ENCODE data around the gene RASGEF1C. TPM values are rescaled to one million over a fixed set of nuclear protein-coding genes. Genes with fewer than 3 reads are reported as not detected.
A peak's percentile ranks its signal among the peaks of the same experiment; 100 is the strongest.
"Not testable (repeated sequence)": the region's sequence is repeated elsewhere in the genome, so short reads cannot be mapped to it uniquely, and the experiment has no call there.

RASGEF1C gene
- total RNA-seq, 2 experiments from 2014 or later: not detected

DNA sequence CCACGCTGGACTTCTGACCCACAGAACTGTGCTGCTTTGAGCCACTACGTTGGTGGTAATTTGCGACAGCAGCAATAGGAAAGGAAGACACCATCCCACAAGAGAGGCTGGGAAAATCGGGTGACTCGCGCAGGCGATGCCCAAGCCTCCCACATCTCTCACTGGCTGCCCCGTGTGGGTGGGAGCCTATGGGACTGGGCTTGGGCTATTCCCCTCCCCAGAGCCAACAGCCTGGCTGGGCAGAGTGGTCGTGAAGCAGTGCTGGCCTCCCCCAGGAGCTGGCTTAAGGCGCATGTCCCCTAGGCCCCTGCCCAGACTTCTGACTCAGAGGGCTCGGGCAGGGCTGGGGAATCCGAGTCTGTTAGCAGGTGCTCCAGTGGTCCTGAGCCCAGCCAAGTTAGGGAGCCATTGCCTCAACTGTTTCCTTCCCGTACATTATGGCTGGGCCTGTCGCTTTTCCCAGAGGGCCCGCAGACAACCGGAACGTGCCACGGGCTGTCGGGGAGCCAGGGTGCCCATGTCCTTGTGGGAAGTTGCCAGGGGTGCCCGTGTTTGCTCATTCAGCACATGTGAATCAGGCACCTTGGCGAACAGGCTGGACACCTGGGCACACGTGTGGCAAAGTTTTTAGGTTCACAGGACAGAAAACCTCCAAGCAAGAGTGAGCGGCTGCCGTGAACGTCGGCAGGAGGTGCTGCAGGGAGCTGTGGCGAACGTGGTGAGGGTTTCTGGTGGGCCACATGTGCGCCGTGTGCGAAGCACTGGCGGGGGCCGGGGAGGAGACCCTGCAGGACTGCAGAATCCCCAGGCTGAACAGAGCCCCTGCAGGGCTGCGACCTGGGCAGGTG is 7.0 kb upstream of the RASGEF1C start:
- Mint-ChIP-seq H3K27me3 (peaks cover 14% of the 10 kb centered on the region), H3K36me3 (peaks cover 9% of the 10 kb centered on the region), H3K4me3 (no peak overlapping the region), H3K4me1 (no peaks in the 10 kb centered on the region), H3K9me3 (peaks cover 30% of the 10 kb centered on the region), H3K27ac (no peak overlapping the region)
- DNase-seq: no peak

- Mint-ChIP-seq H3K27me3 (peaks cover 22% of the 10 kb centered on the region), H3K27ac (no peak overlapping the region), H3K9me3 (peaks cover 28% of the 10 kb centered on the region), H3K4me1 (no peaks in the 10 kb centered on the region), H3K4me3 (no peak overlapping the region), H3K36me3 (peaks cover 7% of the 10 kb centered on the region)
- no peak for DNase-seq
Observed at GRCh38 chr5:180214870-180215770, 6.1 kb upstream of the RASGEF1C start.

- Mint-ChIP-seq H3K9me3 (peaks cover 14% of the 10 kb centered on the region), H3K27ac (no peak overlapping the region), H3K27me3 (peaks cover 28% of the 10 kb centered on the region), H3K4me1 (no peaks in the 10 kb centered on the region), H3K4me3 (no peak overlapping the region), H3K36me3 (no peaks in the 10 kb centered on the region)
- DNase-seq: no peak
Observed at GRCh38 chr5:180213657-180214207, 4.7 kb upstream of the RASGEF1C start.

GRCh38 chr5:180213256-180213600 is 4.2 kb upstream of the RASGEF1C start:
- H3K9me3 Mint-ChIP-seq: peaks cover 10% of the 10 kb centered on the region
- no peak overlapping the region for H3K27ac Mint-ChIP-seq

DNA sequence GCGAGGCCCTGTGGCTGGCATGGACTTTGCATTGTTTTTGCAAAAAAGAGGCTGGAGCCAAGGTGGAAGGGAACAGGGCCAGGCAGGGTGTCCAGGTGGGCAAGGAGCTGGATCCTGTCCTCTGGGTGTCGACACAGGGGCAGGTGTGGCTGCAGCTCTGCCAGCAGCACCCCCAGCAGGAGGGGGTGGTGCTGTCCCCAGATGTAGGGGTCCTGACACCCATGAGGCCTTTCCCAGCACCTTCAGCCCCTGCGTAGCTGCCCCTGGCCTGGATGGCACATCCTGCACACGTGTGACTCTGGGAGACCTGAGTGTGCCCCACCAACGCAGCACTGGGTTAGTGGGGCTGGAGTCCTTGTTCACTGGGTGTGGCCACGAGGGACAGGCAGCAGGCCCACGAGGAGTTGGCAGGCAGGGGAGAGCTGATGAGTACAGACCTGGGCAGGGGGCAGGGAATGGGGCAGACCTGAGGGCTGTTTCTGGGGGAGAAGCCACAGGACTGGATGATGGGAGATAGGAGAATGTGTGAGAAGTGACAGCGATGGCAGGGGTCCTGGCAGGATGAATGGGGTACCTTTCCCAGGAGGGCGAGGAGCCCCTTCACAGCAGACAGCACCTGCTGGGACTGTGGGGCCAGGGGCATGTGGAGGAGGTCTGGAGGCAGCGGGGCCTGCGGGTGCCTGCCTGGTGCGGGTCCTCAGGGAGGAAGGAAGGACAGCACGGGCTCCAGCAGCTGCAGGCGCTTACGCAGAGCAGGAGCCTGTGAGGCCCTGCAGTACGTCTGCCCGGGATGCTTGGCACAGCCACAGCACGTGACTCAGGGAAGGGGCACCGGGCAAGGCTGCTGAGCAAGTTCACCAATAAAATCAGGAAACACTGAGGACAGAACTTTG is 3.6 kb upstream of the RASGEF1C start:
- Mint-ChIP-seq H3K27ac (no peak overlapping the region), H3K4me1 (peaks cover 5% of the 10 kb centered on the region), H3K36me3 (peaks cover 2% of the 10 kb centered on the region), H3K4me3 (no peak overlapping the region), H3K9me3 (peaks cover 7% of the 10 kb centered on the region), H3K27me3 (peaks cover 38% of the 10 kb centered on the region)
- DNase-seq: no peak

More at GRCh38 chr5:180213256-180213600, 4.2 kb upstream of the RASGEF1C start:
- Mint-ChIP-seq H3K27me3 (peaks cover 32% of the 10 kb centered on the region), H3K4me1 (peaks cover 3% of the 10 kb centered on the region), H3K36me3 (peaks cover 2% of the 10 kb centered on the region), H3K4me3 (no peak overlapping the region)
- no peak for DNase-seq

DNA sequence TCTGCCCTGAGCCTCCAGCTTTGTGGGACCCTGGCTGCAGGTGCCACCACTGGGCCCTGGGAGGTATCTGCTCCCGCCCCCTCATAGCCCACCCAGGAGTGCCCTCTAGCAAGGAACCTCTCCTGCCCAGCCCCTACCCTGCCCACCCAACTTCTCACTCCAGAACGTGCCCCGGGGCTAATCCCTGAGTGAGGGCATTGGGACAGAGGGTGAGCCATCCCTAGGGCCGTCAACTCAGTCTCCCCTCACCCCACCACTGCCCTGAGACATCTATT is 2.7 kb upstream of the RASGEF1C start:
- peaks cover 2% of the 10 kb centered on the region for H3K36me3 Mint-ChIP-seq
- no peak for DNase-seq
- no peak overlapping the region for H3K4me3 Mint-ChIP-seq
- peaks cover 5% of the 10 kb centered on the region for H3K4me1 Mint-ChIP-seq
- no peak overlapping the region for H3K27ac Mint-ChIP-seq
- H3K9me3 Mint-ChIP-seq: peaks cover 7% of the 10 kb centered on the region
- peaks cover 45% of the 10 kb centered on the region for H3K27me3 Mint-ChIP-seq

DNA sequence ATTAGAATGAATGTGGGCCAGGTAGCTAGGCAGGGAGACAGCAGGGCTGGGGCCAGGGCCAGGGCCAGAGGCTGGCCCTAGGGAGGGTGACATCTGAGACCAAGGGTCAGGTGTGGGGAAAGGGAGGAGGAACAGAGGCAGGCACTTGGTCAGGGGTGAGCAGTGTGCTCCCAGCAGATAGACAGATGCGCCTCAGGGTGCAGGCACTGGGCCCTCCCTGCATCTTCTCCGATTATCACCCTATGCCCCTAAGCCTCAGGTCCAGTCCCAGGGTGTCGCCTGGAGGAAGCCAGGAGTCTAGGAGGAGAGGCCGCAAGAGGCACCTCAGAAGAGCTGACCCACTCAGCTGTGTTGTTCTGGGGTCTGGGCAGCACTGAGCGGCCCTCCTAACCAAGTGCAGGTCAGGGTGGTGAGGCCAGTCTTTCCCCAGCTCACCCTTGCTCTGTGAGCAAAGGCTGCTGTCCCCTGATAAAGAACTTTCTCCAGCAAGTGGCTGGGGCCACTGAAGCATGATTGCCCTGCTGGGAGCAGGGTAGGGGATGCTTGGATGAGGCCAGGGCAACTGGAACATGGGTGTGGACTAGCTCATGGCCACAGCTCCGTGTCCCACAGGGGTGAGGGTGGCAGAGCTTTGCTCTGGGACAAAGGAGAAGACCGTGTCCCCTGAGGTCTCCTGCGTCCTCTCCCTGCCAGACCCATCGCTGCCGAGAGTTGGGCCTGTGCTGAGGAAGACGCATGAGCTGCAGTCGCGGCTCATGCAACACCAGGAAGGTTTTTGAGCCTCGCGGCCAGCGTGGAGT is 2.1 kb upstream of the RASGEF1C start:
- peaks cover 5% of the 10 kb centered on the region for H3K4me1 Mint-ChIP-seq
- peaks cover 48% of the 10 kb centered on the region for H3K27me3 Mint-ChIP-seq
- H3K36me3 Mint-ChIP-seq: peaks cover 2% of the 10 kb centered on the region
- peaks cover 6% of the 10 kb centered on the region for H3K9me3 Mint-ChIP-seq
- no peak overlapping the region for H3K27ac Mint-ChIP-seq
- DNase-seq: no peak
- H3K4me3 Mint-ChIP-seq: no peak overlapping the region

DNA sequence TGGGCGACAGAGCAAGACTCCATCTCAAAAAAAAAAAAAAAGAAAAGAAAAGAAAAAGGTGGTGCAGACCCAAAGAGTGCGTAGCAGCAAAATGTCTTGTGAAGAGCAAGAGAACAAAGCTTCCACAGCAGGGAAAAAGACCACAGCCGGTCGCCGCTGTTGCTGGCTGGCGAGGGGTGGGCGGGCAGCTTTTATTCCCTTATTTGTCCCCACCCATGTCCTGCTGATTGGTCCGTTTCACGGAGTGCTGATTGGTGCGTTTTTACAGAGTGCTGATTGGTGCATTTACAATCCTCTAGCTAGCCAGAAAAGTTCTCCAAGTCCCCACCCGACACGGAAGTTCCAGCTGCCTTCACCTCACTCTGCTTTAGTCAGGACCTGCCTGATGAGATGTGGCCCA is 1.1 kb upstream of the RASGEF1C start:
- not testable (repeated sequence) for H3K36me3 Mint-ChIP-seq, H3K27ac Mint-ChIP-seq, H3K4me1 Mint-ChIP-seq, DNase-seq, H3K9me3 Mint-ChIP-seq, H3K4me3 Mint-ChIP-seq
- H3K27me3 Mint-ChIP-seq: peaks cover 51% of the 10 kb centered on the region

- Mint-ChIP-seq H3K4me1 (peaks cover 5% of the 10 kb centered on the region), H3K9me3 (no peaks in the 10 kb centered on the region), H3K36me3 (peaks cover 2% of the 10 kb centered on the region), H3K4me3 (peak overlapping the region; percentile 63), H3K27ac (no peak overlapping the region), H3K27me3 (peaks cover 52% of the 10 kb centered on the region)
- DNase-seq: no peak
Observed at GRCh38 chr5:180208435-180209081, 453 bp downstream of the RASGEF1C start.

DNA sequence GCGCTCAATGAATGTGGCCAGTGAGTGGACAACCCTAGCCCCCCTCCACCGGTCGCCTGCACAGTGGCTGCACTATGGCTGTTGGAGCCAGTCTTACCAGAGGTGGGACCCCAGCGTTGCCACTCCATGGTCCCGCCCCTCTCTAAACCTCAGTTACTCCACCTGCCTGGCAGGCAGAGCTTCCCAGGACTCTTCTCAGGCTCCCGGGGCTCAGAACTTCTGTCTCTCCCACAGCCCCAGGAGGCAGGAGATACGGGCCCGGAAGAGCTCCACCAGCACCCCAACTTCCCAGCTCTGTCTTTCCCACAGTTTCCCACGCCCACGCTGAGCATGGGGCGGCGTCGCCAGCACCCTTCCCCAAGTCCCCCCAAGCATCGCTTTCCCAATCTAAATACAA is 975 bp downstream of the RASGEF1C start:
- peaks cover 5% of the 10 kb centered on the region for H3K4me1 Mint-ChIP-seq
- H3K36me3 Mint-ChIP-seq: peaks cover 2% of the 10 kb centered on the region
- peak overlapping the region; percentile 63 for H3K4me3 Mint-ChIP-seq
- H3K9me3 Mint-ChIP-seq: no peaks in the 10 kb centered on the region
- H3K27ac Mint-ChIP-seq: no peak overlapping the region
- peaks cover 52% of the 10 kb centered on the region for H3K27me3 Mint-ChIP-seq
- DNase-seq: no peak

DNA sequence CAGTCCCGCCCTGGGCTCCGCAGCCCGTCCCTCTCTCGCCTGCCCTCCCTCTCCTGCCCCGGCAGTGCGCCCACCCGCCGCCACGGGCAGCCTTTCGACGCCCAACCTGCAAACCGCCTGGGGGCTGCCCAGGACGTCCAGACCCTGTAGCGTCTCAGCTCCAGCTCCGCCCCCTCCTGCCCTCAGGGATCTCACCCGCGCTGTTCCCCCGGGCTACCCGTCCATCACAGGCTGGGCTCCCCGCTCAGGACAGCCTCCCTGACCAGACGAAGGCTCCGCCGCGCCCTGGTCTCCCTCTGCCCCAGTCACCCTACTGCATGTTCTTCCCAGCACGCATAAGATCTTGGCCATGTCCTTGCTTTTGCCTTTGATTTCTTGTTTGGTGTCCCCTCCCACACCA is 1.4 kb downstream of the RASGEF1C start:
- Mint-ChIP-seq H3K4me3 (no peak overlapping the region), H3K27me3 (peaks cover 49% of the 10 kb centered on the region), H3K36me3 (peaks cover 2% of the 10 kb centered on the region), H3K4me1 (peaks cover 5% of the 10 kb centered on the region), H3K9me3 (no peaks in the 10 kb centered on the region), H3K27ac (no peak overlapping the region)
- DNase-seq: no peak

GRCh38 chr5:180206993-180207392 is 2.0 kb downstream of the RASGEF1C start:
- H3K27me3 Mint-ChIP-seq: peaks cover 44% of the 10 kb centered on the region
- peaks cover 2% of the 10 kb centered on the region for H3K36me3 Mint-ChIP-seq
- no peak overlapping the region for H3K27ac Mint-ChIP-seq
- DNase-seq: no peak
- H3K4me3 Mint-ChIP-seq: no peak overlapping the region
- H3K4me1 Mint-ChIP-seq: peaks cover 5% of the 10 kb centered on the region
- H3K9me3 Mint-ChIP-seq: no peaks in the 10 kb centered on the region

- DNase-seq: no peak
- Mint-ChIP-seq H3K36me3 (peaks cover 2% of the 10 kb centered on the region), H3K27ac (no peak overlapping the region), H3K9me3 (no peaks in the 10 kb centered on the region), H3K4me3 (no peak overlapping the region), H3K27me3 (peaks cover 45% of the 10 kb centered on the region), H3K4me1 (peaks cover 5% of the 10 kb centered on the region)
Observed at GRCh38 chr5:180205916-180206315, 3.1 kb downstream of the RASGEF1C start.

Measured in activated naive CD8-positive, alpha-beta T cell treated with anti-CD3 and anti-CD28 coated beads for 36 hours (primary cell).